ENCODE data around the gene PRPSAP2.

PRPSAP2 gene

DNA sequence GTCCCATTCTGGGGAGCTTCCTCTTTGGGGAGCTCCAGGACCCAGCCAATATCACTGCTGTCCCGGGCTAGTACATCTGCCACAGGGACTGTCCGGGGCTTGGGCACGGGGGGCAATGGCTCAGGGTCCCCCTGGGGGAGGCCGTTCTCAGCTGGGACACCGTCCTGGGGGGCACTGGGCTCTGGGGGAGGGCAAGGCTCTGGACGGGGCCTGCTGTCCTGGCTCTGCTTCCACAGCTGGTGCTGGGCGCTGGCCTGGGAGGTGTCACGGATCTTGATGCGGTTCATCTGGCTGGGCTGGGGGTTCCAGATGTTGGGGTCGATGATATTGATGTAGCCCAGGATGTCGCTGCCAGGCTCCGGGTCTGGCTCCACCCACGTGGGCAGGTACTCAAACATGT lies 120.1 kb downstream of the PRPSAP2 start:
- Histone ChIP-seq H3K27ac (no peak overlapping the region), H3K27me3 (replicated peaks) (no peaks in the 10 kb centered on the region), H3K36me3 (replicated peaks) (peaks cover 5% of the 10 kb centered on the region), H3K4me3 (ENCODE audit: low read depth, low read length) (no peak overlapping the region)
- no peak for DNase-seq
- TF ChIP-seq, protein P1, sequence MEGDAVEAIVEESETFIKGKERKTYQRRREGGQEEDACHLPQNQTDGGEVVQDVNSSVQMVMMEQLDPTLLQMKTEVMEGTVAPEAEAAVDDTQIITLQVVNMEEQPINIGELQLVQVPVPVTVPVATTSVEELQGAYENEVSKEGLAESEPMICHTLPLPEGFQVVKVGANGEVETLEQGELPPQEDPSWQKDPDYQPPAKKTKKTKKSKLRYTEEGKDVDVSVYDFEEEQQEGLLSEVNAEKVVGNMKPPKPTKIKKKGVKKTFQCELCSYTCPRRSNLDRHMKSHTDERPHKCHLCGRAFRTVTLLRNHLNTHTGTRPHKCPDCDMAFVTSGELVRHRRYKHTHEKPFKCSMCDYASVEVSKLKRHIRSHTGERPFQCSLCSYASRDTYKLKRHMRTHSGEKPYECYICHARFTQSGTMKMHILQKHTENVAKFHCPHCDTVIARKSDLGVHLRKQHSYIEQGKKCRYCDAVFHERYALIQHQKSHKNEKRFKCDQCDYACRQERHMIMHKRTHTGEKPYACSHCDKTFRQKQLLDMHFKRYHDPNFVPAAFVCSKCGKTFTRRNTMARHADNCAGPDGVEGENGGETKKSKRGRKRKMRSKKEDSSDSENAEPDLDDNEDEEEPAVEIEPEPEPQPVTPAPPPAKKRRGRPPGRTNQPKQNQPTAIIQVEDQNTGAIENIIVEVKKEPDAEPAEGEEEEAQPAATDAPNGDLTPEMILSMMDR (IDR thresholded peaks at IDR 0.05; ENCODE audit: low read depth, low read length, missing control alignments): no peak
- in situ Hi-C loops (cut with HindIII; ENCODE audit: low pct_ligation_motif_present, low sequenced_read_pairs): no loop called here

DNA sequence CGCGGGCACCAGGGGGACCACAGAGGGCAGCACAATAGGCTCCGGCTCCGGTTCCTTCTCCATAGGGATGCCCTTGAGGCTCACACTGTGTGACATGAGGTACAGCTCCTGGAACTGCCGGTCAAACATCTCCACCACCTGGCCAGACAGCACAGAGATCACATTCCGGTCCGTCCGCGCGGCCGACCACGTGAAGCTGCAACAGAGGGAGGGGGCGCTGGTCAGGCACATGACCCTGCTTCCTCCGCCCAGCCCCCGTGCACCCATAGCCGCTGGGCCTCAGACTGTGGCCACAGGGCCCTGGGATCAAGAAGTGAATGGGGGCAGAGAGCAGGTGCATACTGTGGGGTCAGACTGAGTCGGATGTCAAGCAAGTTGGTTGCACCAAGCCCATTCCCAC lies 120.7 kb downstream of the PRPSAP2 start:
- Histone ChIP-seq H3K27me3 (replicated peaks) (no peaks in the 10 kb centered on the region), H3K27ac (no peak overlapping the region), H3K36me3 (replicated peaks) (peaks cover 5% of the 10 kb centered on the region), H3K4me3 (ENCODE audit: low read depth, low read length) (no peak overlapping the region)
- in situ Hi-C loops (cut with HindIII; ENCODE audit: low pct_ligation_motif_present, low sequenced_read_pairs): no loop called here
- DNase-seq: no peak
- TF ChIP-seq, protein P1 (IDR thresholded peaks at IDR 0.05; ENCODE audit: low read depth, low read length, missing control alignments): no peak

Measured in brain microvascular endothelial cell (primary cell).